Measurements from ENCODE around the gene OR7C1. TPM values are rescaled to one million over a fixed set of nuclear protein-coding genes. Genes with fewer than 3 reads are reported as not detected.

Gene OR7C1
- total RNA-seq (under 1 TPM in 1 of 2 donors, not detected in 1; 0.15 TPM), polyA plus RNA-seq (ENCODE audit: insufficient read length in 6 of 6) (under 1 TPM; 0.08 to 0.18 (median 0.12) TPM)
- long read RNA-seq, donor 1: 0 reads
- long read RNA-seq, donor 2: 0 reads
- long read RNA-seq, donor 3: 0 reads
- long read RNA-seq, donor 4: 0 reads
- long read RNA-seq, donor 5: 0 reads
- long read RNA-seq, donor 6: 0 reads
- long read RNA-seq, donor 7: 0 reads
- long read RNA-seq, donor 8: 0 reads
- long read RNA-seq, donor 9: 0 reads
- long read RNA-seq, donor 10: 0 reads
- long read RNA-seq, donor 11: 0 reads
- long read RNA-seq, donor 12: 0 reads

DNA sequence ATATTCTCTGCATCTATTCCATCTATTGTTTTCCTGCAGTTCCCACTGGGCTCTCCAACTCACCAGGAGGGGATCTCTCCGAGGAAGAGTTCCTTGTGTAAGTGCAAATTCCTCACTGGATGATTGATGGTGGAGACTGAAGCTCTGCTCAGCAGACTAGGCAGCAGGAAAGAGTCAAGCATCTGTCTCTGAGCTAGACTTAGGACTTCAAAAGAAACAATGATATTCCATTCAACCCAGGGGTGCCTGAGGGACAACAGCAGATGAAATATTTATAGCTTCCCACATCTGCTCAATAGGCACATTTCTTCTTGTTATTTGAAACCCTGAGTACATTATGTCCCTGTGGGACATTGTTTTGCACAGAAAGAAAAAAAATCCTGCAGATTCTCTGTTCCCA lies at the start of gene OR7C1, which contains the start of gene OR7A5:
Gene OR7C1, minus strand, starts transcription at position 175 of the 400 bp plus-strand sequence. CDS start 35,049 bp downstream, outside the sequence.
Gene OR7A5, minus strand, starts transcription at position 175 of the 400 bp plus-strand sequence. CDS start 6,944 bp downstream, outside the sequence.
- TF ChIP-seq, protein P1, sequence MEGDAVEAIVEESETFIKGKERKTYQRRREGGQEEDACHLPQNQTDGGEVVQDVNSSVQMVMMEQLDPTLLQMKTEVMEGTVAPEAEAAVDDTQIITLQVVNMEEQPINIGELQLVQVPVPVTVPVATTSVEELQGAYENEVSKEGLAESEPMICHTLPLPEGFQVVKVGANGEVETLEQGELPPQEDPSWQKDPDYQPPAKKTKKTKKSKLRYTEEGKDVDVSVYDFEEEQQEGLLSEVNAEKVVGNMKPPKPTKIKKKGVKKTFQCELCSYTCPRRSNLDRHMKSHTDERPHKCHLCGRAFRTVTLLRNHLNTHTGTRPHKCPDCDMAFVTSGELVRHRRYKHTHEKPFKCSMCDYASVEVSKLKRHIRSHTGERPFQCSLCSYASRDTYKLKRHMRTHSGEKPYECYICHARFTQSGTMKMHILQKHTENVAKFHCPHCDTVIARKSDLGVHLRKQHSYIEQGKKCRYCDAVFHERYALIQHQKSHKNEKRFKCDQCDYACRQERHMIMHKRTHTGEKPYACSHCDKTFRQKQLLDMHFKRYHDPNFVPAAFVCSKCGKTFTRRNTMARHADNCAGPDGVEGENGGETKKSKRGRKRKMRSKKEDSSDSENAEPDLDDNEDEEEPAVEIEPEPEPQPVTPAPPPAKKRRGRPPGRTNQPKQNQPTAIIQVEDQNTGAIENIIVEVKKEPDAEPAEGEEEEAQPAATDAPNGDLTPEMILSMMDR (IDR thresholded peaks at IDR 0.05): no peak
- intact Hi-C loops (cut with DNase I): no loop called here
- Histone ChIP-seq H3K27me3 (peaks cover 0 to 6% of the 10 kb centered on the region in 2 donors), H3K27ac (peak within 1 kb of the TSS in 1 of 2 donors; percentile 19), H3K4me1 (no peaks in the 10 kb centered on the region), H3K4me3 (no peak within 1 kb of the TSS), H3K36me3 (no peaks in the 10 kb centered on the region), H3K9me3 (no peaks in the 10 kb centered on the region)
- no peak for ATAC-seq
- no peak for DNase-seq

DNA sequence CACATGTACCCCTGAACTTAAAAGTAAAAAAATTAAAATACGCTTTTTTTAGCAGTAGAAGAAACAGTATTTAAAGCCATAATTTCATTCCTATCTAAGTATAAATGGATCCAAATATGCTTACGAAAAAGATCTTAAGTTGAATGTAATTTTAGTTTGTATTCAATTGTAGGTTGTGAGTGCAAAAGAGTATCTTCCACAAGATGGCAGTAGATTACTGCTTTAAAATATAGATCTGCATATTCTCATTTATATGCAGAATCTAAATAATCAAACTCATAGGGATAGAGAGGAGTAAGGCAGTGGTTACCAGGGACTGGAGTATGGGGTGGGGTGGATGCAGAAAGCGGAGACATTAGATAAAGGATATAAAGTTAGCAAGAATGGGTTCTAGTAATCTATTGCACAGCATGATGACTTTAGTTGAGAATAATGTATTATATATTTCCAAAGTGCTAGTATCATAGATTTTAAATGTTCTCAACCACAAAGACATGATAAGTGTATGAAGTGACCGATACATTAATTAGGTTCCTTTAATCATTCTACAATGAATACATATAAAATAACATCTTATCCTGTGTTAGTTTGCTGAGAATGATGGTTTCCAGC lies 36.7 kb upstream of the OR7C1 start:
- ATAC-seq (no peak), DNase-seq (peak in 2 of 4 donors; percentile 1 to 7)
- Histone ChIP-seq H3K4me3 (no peak overlapping the region), H3K9me3 (no peaks in the 10 kb centered on the region), H3K27me3 (peaks cover 0 to 32% of the 10 kb centered on the region in 2 donors), H3K27ac (no peak overlapping the region), H3K4me1 (no peaks in the 10 kb centered on the region), H3K36me3 (no peaks in the 10 kb centered on the region)
- TF ChIP-seq, protein P1 (IDR thresholded peaks at IDR 0.05): peak in 1 of 2 donors; percentile 14
- intact Hi-C loops (cut with DNase I): no loop called here

DNA sequence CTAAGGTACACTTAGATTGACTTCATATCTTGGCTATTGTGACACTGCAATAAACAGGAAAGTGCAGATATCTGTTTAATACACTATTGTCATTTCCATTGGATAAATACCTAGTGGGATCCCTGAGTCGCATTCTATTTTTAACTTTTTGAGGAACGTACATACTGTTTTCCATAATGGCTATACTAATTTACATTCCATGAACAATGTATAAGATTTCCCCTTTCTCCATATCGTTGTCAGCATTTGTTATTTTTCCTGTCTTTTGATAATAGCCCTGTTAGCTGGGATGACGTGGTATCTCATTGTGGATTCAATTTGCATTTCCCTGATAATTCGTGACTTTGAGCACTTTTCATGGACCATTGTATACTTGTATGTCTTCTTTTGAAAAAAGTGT lies 33.5 kb upstream of the OR7C1 start:
- ATAC-seq (no peak), DNase-seq (no peak)
- H3K27me3 ChIP-seq: peaks cover 0 to 48% of the 10 kb centered on the region in 2 donors
- TF ChIP-seq, protein P1 (IDR thresholded peaks at IDR 0.05): no peak
- H3K9me3 ChIP-seq: no peaks in the 10 kb centered on the region
- no peaks in the 10 kb centered on the region for H3K36me3 ChIP-seq
- H3K4me1 ChIP-seq: no peaks in the 10 kb centered on the region
- no peak overlapping the region for H3K4me3 ChIP-seq
- intact Hi-C loops (cut with DNase I): no loop called here
- H3K27ac ChIP-seq: no peak overlapping the region

DNA sequence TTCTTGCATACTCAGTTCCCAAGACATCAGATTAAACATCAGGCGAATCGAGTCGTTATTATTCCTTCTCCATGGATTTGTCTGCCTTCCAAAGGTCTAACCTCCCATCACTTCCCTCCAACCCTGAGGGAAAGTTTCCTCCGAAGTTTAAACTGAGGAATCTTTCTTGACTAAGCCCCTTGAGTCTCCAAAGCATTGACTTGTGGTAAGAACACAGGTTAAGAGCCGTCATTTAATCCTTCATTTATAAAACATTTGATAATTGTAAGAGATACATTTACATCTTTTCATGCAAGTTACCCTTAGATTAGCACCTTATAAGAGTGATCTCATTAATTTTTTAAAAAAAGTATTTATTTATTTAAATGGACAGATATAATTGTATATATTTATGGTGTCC lies 13.8 kb upstream of the OR7C1 start, which contains the start of gene OR7A10:
Gene OR7A10, minus strand, starts transcription at position 101 of the 400 bp plus-strand sequence. CDS start 7,045 bp downstream, outside the sequence.
- Histone ChIP-seq H3K9me3 (no peaks in the 10 kb centered on the region), H3K27ac (no peak within 1 kb of the TSS), H3K27me3 (peaks cover 0 to 13% of the 10 kb centered on the region in 2 donors), H3K36me3 (no peaks in the 10 kb centered on the region), H3K4me3 (no peak within 1 kb of the TSS), H3K4me1 (no peaks in the 10 kb centered on the region)
- intact Hi-C loops (cut with DNase I): no loop called here
- DNase-seq (no peak), ATAC-seq (no peak)
- TF ChIP-seq, protein P1 (IDR thresholded peaks at IDR 0.05): no peak

DNA sequence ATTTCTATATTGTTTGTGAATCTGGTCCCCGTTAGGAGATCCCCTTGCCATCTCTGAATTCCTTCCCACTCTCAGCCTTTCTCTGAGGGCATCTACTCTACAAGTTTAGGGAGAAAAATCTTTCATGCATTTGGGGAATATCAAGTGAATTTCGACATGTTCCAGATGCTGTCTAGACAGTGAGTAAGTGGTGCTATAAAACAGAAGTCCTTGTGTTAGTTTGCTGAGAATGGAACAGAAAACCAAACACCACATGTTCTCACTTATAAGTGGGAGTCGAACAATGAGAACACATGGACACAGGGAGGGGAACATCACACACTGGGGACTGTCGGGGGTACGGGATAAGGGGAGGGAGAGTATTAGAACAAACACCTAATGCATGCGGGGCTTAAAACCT lies 8.6 kb upstream of the OR7C1 start:
- no peaks in the 10 kb centered on the region for H3K4me1 ChIP-seq
- intact Hi-C loops (cut with DNase I): no loop called here
- no peaks in the 10 kb centered on the region for H3K36me3 ChIP-seq
- H3K9me3 ChIP-seq: no peaks in the 10 kb centered on the region
- H3K27me3 ChIP-seq: peaks cover 0 to 17% of the 10 kb centered on the region in 2 donors
- no peak overlapping the region for H3K4me3 ChIP-seq
- TF ChIP-seq, protein P1 (IDR thresholded peaks at IDR 0.05): no peak
- no peak overlapping the region for H3K27ac ChIP-seq
- DNase-seq: no peak
- no peak for ATAC-seq
